A549 (cell line): ENCODE measurements around the gene RUNX1.

ENCODE experiments used
- CHD2 ChIP-seq: fragments of 150-350 bp; IDR thresholded peaks from 2 replicates; pipeline ENCODE4 v1.6.1; 2014; ENCODE audit warnings: low read length; ENCODE audit not compliant: partially characterized antibody
- CTCF ChIP-seq: fragments of >200 bp; sonication (Bioruptor Twin); formaldehyde crosslinking; IDR thresholded peaks from 3 replicates; pipeline ENCODE4 v1.5.1; 2016
- GATA3 ChIP-seq: IDR thresholded peaks from 2 replicates; pipeline ENCODE4 v1.6.1; 2012; ENCODE audit warnings: borderline replicate concordance
- HDAC2 ChIP-seq: fragments of 200-600 bp; sonication (generic); IDR thresholded peaks from 2 replicates; pipeline ENCODE4 v1.6.1; 2016
- JUN ChIP-seq, 2 experiments: fragments of >200 bp; sonication (Bioruptor Twin); formaldehyde crosslinking; IDR thresholded peaks; 2 replicates in 1 of 2; 3 replicates in 1 of 2; pipeline ENCODE4 v1.6.1; 2016 to 2017
- PBX3 ChIP-seq: IDR thresholded peaks from 2 replicates; pipeline ENCODE4 v1.6.1; 2012
- POLR2A ChIP-seq: IDR thresholded peaks from 2 replicates; pipeline ENCODE4 v1.6.1; 2012; ENCODE audit warnings: mild to moderate bottlenecking, low read length

GRCh38 chr21:35059742-35060141 lies 10.6 kb upstream of the RUNX1 start:
- no peak for TF ChIP-seq CTCF
- no peak for TF ChIP-seq GATA3
- no peak for TF ChIP-seq POLR2A
- no peak for TF ChIP-seq PBX3
- no peak for TF ChIP-seq HDAC2
- TF ChIP-seq CHD2: no peak
- TF ChIP-seq JUN (IDR thresholded peaks at IDR 0.05): no peak
